ENCODE results near the gene ENPP6.
A peak's percentile ranks its signal among the peaks of the same experiment; 100 is the strongest.

Gene ENPP6

GRCh38 chr4:184074677-184075388, 142.8 kb downstream of the ENPP6 start:
- no peak overlapping the region for H3K4me3 ChIP-seq (ENCODE audit: low read depth in 1 of 5, low read length in 5 of 5)
- H3K4me1 ChIP-seq (ENCODE audit: control insufficient read depth in 5 of 5, insufficient read depth in 5 of 5, low read length in 5 of 5) = no peaks in the 10 kb centered on the region
- H3K9ac ChIP-seq (ENCODE audit: low read length in 5 of 5) = no peak overlapping the region
- H3K27me3 ChIP-seq (ENCODE audit: control insufficient read depth in 5 of 5, insufficient read depth in 4 of 5, low read length in 5 of 5) = peaks cover 0 to 4% (median 0%) of the 10 kb centered on the region in 5 donors
- H3K36me3 ChIP-seq (ENCODE audit: control insufficient read depth in 5 of 5, insufficient read depth in 5 of 5, low read length in 5 of 5) = no peaks in the 10 kb centered on the region
- H3K27ac ChIP-seq (ENCODE audit: low read depth, low read length) = no peak overlapping the region
- H3K9me3 ChIP-seq (ENCODE audit: control insufficient read depth in 5 of 5, low read length in 5 of 5) = peaks cover 0 to 21% (median 14%) of the 10 kb centered on the region in 5 donors

GRCh38 chr4:184067931-184068554, 149.6 kb downstream of the ENPP6 start:
- H3K4me3 ChIP-seq (ENCODE audit: low read depth in 1 of 5, low read length in 5 of 5) = no peak overlapping the region
- no peak overlapping the region for H3K9ac ChIP-seq (ENCODE audit: low read length in 5 of 5)
- peaks cover 0 to 17% (median 8%) of the 10 kb centered on the region in 5 donors for H3K4me1 ChIP-seq (ENCODE audit: control insufficient read depth in 5 of 5, insufficient read depth in 5 of 5, low read length in 5 of 5)
- no peaks in the 10 kb centered on the region for H3K27me3 ChIP-seq (ENCODE audit: control insufficient read depth in 5 of 5, insufficient read depth in 4 of 5, low read length in 5 of 5)
- H3K36me3 ChIP-seq (ENCODE audit: control insufficient read depth in 5 of 5, insufficient read depth in 5 of 5, low read length in 5 of 5) = no peaks in the 10 kb centered on the region
- H3K9me3 ChIP-seq (ENCODE audit: control insufficient read depth in 5 of 5, low read length in 5 of 5) = peaks cover 0 to 15% (median 7%) of the 10 kb centered on the region in 5 donors
- no peak overlapping the region for H3K27ac ChIP-seq (ENCODE audit: low read depth, low read length)

- H3K4me3 ChIP-seq (ENCODE audit: low read depth in 1 of 5, low read length in 5 of 5) = peak overlapping the region in 1 of 5 donors; percentile 15
- no peaks in the 10 kb centered on the region for H3K36me3 ChIP-seq (ENCODE audit: control insufficient read depth in 5 of 5, insufficient read depth in 5 of 5, low read length in 5 of 5)
- peaks cover 0 to 2% (median 0%) of the 10 kb centered on the region in 5 donors for H3K9me3 ChIP-seq (ENCODE audit: control insufficient read depth in 5 of 5, low read length in 5 of 5)
- peak overlapping the region in 2 of 5 donors; percentile 11 to 40 for H3K9ac ChIP-seq (ENCODE audit: low read length in 5 of 5)
- peak overlapping the region; percentile 65 for H3K27ac ChIP-seq (ENCODE audit: low read depth, low read length)
- no peaks in the 10 kb centered on the region for H3K27me3 ChIP-seq (ENCODE audit: control insufficient read depth in 5 of 5, insufficient read depth in 4 of 5, low read length in 5 of 5)
- peaks cover 0 to 17% (median 8%) of the 10 kb centered on the region in 5 donors for H3K4me1 ChIP-seq (ENCODE audit: control insufficient read depth in 5 of 5, insufficient read depth in 5 of 5, low read length in 5 of 5)
Measured at GRCh38 chr4:184066584-184067300, 150.9 kb downstream of the ENPP6 start.

GRCh38 chr4:184064877-184065276, 152.8 kb downstream of the ENPP6 start:
- no peak overlapping the region for H3K9ac ChIP-seq (ENCODE audit: low read length in 5 of 5)
- no peaks in the 10 kb centered on the region for H3K27me3 ChIP-seq (ENCODE audit: control insufficient read depth in 5 of 5, insufficient read depth in 4 of 5, low read length in 5 of 5)
- no peaks in the 10 kb centered on the region for H3K36me3 ChIP-seq (ENCODE audit: control insufficient read depth in 5 of 5, insufficient read depth in 5 of 5, low read length in 5 of 5)
- no peak overlapping the region for H3K27ac ChIP-seq (ENCODE audit: low read depth, low read length)
- peaks cover 0 to 17% (median 8%) of the 10 kb centered on the region in 5 donors for H3K4me1 ChIP-seq (ENCODE audit: control insufficient read depth in 5 of 5, insufficient read depth in 5 of 5, low read length in 5 of 5)
- no peaks in the 10 kb centered on the region for H3K9me3 ChIP-seq (ENCODE audit: control insufficient read depth in 5 of 5, low read length in 5 of 5)
- H3K4me3 ChIP-seq (ENCODE audit: low read depth in 1 of 5, low read length in 5 of 5) = no peak overlapping the region

- Histone ChIP-seq H3K27me3 (ENCODE audit: control insufficient read depth in 5 of 5, insufficient read depth in 4 of 5, low read length in 5 of 5) (no peaks in the 10 kb centered on the region), H3K4me3 (ENCODE audit: low read depth in 1 of 5, low read length in 5 of 5) (no peak overlapping the region), H3K9me3 (ENCODE audit: control insufficient read depth in 5 of 5, low read length in 5 of 5) (no peaks in the 10 kb centered on the region), H3K27ac (ENCODE audit: low read depth, low read length) (no peak overlapping the region), H3K4me1 (ENCODE audit: control insufficient read depth in 5 of 5, insufficient read depth in 5 of 5, low read length in 5 of 5) (peaks cover 2 to 17% (median 8%) of the 10 kb centered on the region in 5 donors), H3K9ac (ENCODE audit: low read length in 5 of 5) (no peak overlapping the region), H3K36me3 (ENCODE audit: control insufficient read depth in 5 of 5, insufficient read depth in 5 of 5, low read length in 5 of 5) (no peaks in the 10 kb centered on the region)
Measured at GRCh38 chr4:184062769-184063168, 154.9 kb downstream of the ENPP6 start.

- Histone ChIP-seq H3K9me3 (ENCODE audit: control insufficient read depth in 5 of 5, low read length in 5 of 5) (no peaks in the 10 kb centered on the region), H3K27ac (ENCODE audit: low read depth, low read length) (no peak overlapping the region)
Measured at GRCh38 chr4:184061582-184061981, 156.1 kb downstream of the ENPP6 start.

GRCh38 chr4:184059099-184059498, 158.6 kb downstream of the ENPP6 start:
- Histone ChIP-seq H3K36me3 (ENCODE audit: control insufficient read depth in 5 of 5, insufficient read depth in 5 of 5, low read length in 5 of 5) (no peaks in the 10 kb centered on the region), H3K27me3 (ENCODE audit: control insufficient read depth in 5 of 5, insufficient read depth in 4 of 5, low read length in 5 of 5) (peaks cover 0 to 3% (median 0%) of the 10 kb centered on the region in 5 donors), H3K4me3 (ENCODE audit: low read depth in 1 of 5, low read length in 5 of 5) (no peak overlapping the region), H3K9me3 (ENCODE audit: control insufficient read depth in 5 of 5, low read length in 5 of 5) (no peaks in the 10 kb centered on the region), H3K9ac (ENCODE audit: low read length in 5 of 5) (no peak overlapping the region), H3K27ac (ENCODE audit: low read depth, low read length) (no peak overlapping the region), H3K4me1 (ENCODE audit: control insufficient read depth in 5 of 5, insufficient read depth in 5 of 5, low read length in 5 of 5) (peaks cover 0 to 2% (median 0%) of the 10 kb centered on the region in 5 donors)

More at GRCh38 chr4:184061582-184061981, 156.1 kb downstream of the ENPP6 start:
- H3K4me3 ChIP-seq (ENCODE audit: low read depth in 1 of 5, low read length in 5 of 5) = no peak overlapping the region
- peaks cover under 1 to 6% (median 3%) of the 10 kb centered on the region in 5 donors for H3K4me1 ChIP-seq (ENCODE audit: control insufficient read depth in 5 of 5, insufficient read depth in 5 of 5, low read length in 5 of 5)
- peaks cover 0 to 3% (median 0%) of the 10 kb centered on the region in 5 donors for H3K27me3 ChIP-seq (ENCODE audit: control insufficient read depth in 5 of 5, insufficient read depth in 4 of 5, low read length in 5 of 5)
- H3K9ac ChIP-seq (ENCODE audit: low read length in 5 of 5) = no peak overlapping the region
- H3K36me3 ChIP-seq (ENCODE audit: control insufficient read depth in 5 of 5, insufficient read depth in 5 of 5, low read length in 5 of 5) = no peaks in the 10 kb centered on the region

GRCh38 chr4:184058026-184058425, 159.6 kb downstream of the ENPP6 start:
- no peak overlapping the region for H3K4me3 ChIP-seq (ENCODE audit: low read depth in 1 of 5, low read length in 5 of 5)
- no peaks in the 10 kb centered on the region for H3K9me3 ChIP-seq (ENCODE audit: control insufficient read depth in 5 of 5, low read length in 5 of 5)
- H3K36me3 ChIP-seq (ENCODE audit: control insufficient read depth in 5 of 5, insufficient read depth in 5 of 5, low read length in 5 of 5) = no peaks in the 10 kb centered on the region
- peaks cover 0 to 3% (median 0%) of the 10 kb centered on the region in 5 donors for H3K27me3 ChIP-seq (ENCODE audit: control insufficient read depth in 5 of 5, insufficient read depth in 4 of 5, low read length in 5 of 5)
- H3K27ac ChIP-seq (ENCODE audit: low read depth, low read length) = no peak overlapping the region
- no peak overlapping the region for H3K9ac ChIP-seq (ENCODE audit: low read length in 5 of 5)
- H3K4me1 ChIP-seq (ENCODE audit: control insufficient read depth in 5 of 5, insufficient read depth in 5 of 5, low read length in 5 of 5) = peaks cover 0 to 2% (median 0%) of the 10 kb centered on the region in 5 donors

GRCh38 chr4:184056877-184057276, 160.8 kb downstream of the ENPP6 start:
- Histone ChIP-seq H3K4me1 (ENCODE audit: control insufficient read depth in 5 of 5, insufficient read depth in 5 of 5, low read length in 5 of 5) (peaks cover 0 to 2% (median 0%) of the 10 kb centered on the region in 5 donors), H3K4me3 (ENCODE audit: low read depth in 1 of 5, low read length in 5 of 5) (no peak overlapping the region), H3K27me3 (ENCODE audit: control insufficient read depth in 5 of 5, insufficient read depth in 4 of 5, low read length in 5 of 5) (peaks cover 0 to 3% (median 0%) of the 10 kb centered on the region in 5 donors), H3K9me3 (ENCODE audit: control insufficient read depth in 5 of 5, low read length in 5 of 5) (no peaks in the 10 kb centered on the region), H3K36me3 (ENCODE audit: control insufficient read depth in 5 of 5, insufficient read depth in 5 of 5, low read length in 5 of 5) (no peaks in the 10 kb centered on the region), H3K9ac (ENCODE audit: low read length in 5 of 5) (no peak overlapping the region), H3K27ac (ENCODE audit: low read depth, low read length) (no peak overlapping the region)

All from subcutaneous abdominal adipose tissue (tissue), 5 donors.